ENCODE measurements around the gene ERMAP.

ERMAP gene

GRCh38 chr1:42880384-42880783, 63.5 kb downstream of the ERMAP start:
- no peak for DNase-seq

GRCh38 chr1:42886046-42886739, 69.3 kb downstream of the ERMAP start:
- no peak for DNase-seq

GRCh38 chr1:42886800-42887199, 69.9 kb downstream of the ERMAP start:
- no peak for DNase-seq

- DNase-seq, result no peak
Observed at GRCh38 chr1:42887366-42887765, 70.4 kb downstream of the ERMAP start.

- no peak for DNase-seq
Observed at GRCh38 chr1:42888013-42888633, 71.2 kb downstream of the ERMAP start.

GRCh38 chr1:42889264-42889663, 72.3 kb downstream of the ERMAP start:
- no peak for DNase-seq

GRCh38 chr1:42891465-42892138, 74.7 kb downstream of the ERMAP start:
- no peak for DNase-seq
